Measurements from ENCODE around the gene SOBP.
"Not testable (repeated sequence)": the region's sequence is repeated elsewhere in the genome, so short reads cannot be mapped to it uniquely, and the experiment has no call there.

Gene SOBP

DNA sequence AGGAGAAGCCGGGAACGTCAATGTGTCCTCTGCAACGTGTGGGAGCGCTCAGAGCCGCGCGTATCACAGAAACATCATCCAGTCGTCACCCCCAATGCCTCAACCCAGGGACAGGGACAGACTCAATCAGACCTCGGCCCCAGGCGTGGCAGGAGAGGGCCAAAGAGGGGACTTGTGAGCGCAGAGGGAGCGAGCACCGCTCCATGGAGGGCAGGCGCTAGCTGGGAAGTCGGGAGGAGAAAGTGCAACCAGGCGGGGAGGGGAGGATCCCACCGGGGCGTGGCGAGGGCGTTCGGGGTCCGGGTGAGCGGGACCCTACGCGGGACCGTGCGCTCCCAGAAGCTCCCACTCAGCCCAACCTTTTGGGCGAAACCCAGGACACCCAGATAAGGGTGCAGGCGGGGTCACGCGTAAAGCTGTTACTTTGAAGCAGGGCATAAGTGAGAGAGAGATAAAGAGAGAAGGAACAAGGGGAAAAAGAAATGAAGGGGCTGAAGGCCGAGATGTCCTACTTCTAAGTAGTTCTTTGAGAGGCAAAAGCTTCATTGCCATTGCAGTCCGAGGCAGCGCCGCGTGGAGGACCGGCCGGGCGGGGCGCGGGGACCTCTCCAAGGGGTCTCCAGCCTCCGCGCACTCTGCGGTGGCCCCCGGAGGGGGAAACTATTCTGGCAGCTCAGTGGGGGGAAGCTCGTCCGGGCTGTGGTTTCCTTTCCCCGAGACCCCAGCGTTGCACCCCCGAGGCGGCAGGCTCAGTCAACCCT, 862 bp upstream of the SOBP start:
- DNase-seq = peak; percentile 46 to 49

DNA sequence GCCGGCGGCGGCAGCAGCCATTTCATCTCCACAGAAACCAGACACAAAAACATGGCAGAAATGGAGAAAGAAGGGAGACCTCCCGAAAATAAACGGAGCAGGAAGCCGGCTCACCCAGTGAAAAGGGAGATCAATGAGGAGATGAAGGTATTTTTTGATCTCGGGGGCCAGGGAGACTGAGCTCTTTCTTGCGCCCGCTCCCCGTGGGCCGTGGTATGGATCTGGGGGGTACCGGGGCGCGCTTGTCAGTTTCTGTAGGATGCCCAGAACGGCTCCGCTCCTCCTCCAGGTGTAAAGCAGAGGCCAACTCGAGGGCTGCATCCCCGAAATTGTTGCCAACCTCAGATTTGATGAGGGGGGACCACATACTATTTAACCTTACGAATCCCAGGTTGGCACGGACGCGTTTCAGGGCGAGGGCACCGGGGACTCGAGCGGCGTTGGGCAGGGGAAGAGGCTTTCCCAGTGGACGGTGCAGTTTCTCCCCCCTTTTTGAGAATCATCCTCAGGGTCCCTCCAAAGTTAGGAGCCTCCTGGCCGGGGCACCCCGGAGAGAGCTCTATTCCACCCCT, 735 bp downstream of the SOBP start:
- no peak for DNase-seq

DNA sequence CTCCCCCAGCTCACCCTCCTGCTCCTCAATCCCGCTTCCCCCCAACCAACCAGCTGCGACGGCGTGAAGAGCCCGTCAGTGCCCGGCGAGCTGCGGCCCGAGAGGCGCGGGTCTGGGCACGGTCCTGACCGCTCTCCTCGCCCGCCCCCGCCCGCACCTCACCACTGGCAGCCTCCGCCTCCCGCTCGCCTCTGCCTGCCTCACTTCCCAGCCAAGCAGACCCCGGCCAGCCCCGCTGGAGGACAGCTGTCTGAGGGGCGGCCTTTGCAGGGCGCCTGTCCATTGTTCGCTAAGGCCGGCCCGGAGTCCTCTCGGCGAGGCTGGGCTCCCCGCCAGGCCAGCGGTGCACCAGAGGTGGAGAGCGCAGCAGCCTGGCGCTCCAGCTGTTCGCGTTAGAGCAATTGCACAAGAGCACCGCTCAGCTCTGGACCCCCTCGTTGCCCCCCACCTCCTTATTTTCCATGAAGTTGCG, 1.3 kb downstream of the SOBP start:
- DNase-seq = peak in 1 of 2 experiments; percentile 54

DNA sequence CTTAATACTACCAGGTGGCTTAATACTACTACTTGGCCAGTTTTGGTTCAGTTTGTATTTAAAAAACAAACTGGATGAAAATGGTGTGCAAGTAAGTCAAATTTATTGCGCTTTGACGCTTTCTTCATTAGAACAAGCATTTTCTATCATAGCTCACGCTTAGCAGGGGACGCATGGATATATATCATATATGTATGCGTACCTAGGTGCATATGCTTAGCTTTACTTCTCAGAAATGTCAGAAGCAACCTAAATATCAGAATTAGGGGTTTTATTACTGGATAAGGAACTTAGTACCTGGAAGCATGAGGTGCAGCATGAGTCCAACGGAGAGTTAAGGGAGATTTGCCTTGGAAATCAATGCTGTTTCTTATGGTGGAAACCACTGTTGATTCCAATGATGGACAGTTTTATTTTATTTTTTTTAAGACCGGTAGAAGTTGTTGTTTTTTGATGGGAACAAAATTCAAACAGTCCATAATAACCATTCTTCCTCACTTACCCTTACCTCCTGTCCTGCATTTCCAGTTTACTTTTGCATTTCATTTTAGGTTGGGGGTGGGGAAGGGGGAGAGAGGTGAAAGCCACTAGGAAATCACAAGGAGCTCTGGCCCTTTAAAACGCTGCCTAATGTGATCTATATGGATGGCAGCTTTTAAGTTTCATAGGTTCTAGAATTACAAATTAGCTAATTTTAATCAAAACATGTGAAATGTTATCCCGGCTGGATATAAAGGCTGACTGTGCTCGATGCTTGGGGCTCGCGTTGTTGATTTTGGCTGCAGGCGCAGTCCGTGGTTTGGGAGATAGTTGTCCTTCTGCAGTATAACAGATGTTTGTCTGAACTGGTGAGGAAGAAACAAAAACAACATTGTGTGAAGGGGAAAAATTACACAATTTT, 2.1 kb downstream of the SOBP start:
- no peak for DNase-seq

DNA sequence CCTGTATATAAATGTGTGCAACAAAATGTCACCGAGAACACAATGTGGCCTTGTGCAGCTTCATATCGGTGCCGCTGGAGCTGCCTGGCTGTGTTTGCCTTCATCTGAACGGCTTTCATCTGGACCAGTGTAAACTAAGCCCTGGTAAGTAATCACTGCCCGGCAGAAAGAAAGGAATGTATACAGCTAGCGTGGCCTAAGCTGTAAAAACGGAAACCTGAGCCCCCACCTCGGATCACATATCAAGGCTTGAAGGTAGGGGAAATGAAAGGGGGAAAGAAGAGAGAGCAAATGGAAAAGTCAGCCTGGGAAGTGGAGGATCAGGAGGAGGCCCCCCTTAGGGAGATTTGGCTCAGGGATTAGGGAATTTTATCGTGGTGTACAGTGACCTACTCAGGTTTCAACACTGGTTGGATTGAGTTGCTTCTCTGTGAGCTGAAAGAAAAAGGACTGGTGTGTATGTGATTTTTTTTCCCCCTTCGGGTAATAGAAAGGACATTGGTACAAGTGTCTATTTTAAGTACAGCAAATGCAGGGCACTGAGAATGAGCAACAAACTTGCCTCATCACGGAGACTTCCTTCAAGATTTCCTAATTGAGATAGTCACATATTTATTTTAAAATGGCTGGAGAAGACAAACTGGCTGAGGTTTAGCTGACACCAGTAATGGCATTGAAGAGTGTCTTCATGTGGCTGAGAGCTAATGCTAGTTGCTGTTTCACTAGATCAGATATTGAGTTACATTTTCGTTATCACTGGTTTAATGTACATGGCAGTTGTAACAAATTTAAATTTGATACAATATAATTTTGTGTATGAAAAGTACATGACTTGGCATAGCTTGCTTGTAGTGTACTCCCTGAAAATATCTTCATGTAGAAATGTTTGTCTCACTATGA, 3.5 kb downstream of the SOBP start:
- peak; percentile 74 to 76 for DNase-seq

DNA sequence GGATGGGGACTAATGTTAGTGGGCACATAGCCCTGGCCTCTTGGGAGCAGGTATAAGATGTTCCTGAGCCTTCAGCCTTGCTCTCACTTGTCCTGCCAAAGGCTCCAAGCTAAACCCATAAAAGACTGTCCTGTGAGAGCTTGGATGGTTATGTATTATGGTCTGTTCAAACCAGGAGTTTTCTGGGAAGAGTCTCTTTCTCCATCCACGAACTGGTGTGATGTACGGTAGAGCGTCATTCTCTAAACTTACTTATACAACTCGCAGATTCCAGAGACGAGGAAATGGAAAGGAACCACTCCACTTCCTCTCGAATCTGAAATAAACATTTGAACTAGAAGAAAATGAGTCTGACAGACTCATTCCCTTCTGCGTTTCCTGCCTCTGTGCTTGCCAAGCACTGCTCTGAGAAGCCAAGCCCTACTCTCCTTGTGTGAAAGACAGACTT, 5.3 kb downstream of the SOBP start:
- no peak for DNase-seq

DNA sequence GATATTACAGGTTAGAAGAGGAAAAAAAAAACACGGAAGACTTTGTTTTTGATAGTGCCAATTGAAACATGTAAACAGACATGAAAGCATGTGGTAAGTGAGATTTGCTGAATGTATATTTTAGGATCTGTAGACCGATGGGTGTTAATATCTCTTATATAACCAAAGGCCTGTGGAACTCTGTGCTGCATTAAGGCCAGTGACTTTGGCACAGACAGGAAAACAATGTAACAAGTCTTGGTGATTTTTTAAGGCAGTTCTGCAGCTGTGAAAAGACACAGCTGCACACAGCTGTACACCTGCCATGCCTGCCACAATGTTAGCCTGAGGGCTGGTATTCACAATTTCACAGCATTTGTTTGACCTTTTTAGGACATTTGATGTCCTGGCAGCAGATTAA, 6.1 kb downstream of the SOBP start:
- DNase-seq = no peak

DNA sequence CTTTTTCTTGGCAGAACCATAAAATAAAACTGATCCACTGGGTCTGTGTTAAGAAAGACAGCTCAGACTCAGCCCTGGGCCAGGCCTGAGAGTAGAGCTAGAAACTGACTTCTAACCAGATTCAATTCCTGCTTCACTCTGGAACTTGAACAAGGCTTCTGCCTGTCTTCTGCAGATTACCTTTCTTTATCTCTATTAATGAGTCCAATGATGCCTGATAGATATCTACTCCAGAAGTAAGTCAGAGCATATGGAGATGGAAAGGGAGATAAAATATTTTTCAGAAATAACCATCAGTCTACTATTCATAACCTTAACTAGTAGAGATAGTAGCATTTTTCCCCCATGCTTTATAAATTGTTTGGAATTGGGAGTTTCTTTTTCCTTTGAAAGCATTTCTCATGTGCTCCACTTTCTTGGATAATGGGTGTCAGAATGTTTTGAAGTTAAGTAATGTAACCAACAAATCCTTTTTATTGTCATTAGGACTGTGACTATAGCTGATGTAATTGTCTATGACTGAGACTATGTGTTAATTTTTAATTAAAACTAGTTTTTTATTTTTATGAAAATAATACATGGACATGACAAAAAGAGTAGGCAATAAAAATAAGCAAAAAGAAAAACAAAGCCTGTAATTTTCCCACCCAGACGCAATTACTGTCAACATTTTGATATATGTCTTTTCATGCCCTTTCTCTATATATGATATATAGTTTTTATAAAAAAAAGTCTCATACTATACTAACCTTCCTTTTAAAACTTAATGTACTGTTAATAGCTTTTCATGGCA, 7.2 kb downstream of the SOBP start:
- no peak for DNase-seq

DNA sequence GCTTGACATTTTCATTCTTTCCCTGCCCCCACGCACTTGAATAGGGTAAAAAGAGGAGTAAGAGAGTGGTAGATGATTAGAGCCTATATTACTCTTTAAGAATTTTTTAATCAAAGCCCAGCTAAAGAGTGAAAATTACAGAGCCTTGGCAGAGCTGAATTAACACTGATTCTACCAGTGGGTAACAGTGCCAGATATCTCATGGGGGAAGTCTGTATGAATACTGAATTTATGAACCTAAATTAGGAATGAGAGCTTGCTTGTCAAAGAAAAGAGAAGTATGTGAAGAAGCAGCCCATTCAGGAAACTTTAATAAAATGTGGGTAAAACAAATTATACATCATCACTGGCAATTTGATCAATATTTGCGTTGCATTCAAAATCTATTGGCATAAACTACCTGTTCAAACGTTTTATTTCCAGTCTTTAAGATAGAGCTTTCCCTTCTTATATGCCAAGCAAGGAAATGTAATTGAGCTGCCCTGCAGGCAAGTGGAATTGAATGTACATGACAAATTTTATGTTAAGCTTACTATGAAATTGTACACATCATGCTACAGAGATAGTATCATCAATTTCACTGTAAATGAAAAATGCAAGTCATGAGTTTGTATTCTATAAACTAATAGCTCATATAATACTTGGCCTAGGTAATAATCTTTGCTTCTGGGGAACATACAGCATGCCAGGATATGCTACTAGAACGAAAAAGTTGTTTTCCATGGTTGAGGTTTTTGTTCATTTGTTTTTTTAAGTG, 14.5 kb downstream of the SOBP start:
- no peak for DNase-seq

DNA sequence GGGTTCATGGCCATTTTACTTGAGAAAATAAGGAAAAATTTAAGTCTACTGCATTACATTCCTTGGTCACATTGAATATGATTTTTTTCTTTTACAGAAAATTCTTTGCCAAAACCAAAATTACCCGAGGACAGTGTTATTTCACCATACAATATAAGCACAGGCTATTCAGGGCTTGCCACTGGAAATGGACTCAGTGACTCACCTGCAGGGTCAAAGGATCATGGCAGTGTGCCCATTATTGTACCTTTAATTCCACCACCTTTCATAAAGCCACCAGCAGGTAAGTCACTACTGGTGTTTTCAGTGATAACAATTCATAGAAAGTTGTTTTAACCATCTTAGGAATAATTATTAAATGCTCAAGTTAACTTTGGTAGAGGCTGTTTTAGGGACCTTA, 16.2 kb downstream of the SOBP start:
- no peak for DNase-seq

DNA sequence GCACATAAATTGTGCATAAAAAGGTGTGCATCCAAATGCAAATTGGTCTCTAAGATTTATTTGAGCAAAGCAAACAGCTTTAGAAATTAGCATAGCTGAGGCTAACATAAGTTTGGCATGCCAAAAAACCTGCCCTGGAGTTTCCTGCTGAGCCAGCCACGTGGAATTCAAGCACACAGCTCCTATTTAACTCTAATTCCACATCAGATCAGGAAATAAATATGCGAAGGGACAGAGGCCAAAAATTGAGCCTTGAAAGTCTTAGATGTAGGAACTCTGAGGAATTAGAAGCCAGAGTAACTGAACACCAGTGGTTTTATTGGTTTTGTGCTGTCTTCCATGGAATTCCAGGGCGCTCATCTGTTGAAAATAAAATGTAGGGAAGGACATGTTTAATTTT, 19.6 kb downstream of the SOBP start:
- DNase-seq = no peak

DNA sequence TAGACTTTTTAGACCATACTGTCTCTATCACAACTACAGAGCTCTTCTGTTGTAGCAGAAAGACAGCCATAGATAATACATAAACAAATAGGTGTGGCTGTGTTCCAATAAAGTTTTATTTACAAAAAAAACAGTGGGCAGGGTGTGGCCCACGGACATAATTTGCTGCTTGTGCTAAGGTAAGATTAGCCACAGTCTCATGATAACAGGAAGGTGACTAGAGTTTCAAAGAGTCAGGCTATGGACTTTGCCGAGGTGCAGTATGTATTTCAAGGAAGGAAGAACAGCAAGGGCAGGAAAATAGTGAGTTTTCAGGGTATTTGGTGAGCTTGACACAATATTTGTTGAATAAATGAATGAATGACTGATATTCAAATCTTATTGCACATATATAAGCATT, 20.2 kb downstream of the SOBP start:
- DNase-seq = no peak

DNA sequence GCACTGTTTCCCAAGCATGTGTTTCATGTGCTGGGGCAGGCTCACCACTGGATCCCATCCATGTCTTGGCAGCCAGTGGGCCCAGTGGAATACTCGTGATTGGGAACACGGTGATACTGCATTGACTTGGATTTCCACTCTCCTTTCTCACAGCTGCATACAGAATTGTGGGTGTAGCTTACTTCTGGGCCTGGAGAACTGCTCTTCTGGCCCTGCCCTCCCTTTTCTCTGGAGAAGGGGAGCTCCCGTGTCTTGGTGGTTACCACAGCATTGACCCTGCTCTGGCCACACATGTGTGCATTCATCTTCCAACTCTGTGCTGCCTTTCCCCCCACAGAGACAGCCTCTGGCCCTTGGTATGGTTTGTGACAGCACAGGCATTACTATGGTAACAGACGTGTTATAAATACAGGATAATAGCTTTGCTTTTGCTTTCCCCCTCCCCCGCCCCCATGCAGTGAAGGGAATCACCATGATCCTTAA, 21.6 kb downstream of the SOBP start:
- DNase-seq = no peak

DNA sequence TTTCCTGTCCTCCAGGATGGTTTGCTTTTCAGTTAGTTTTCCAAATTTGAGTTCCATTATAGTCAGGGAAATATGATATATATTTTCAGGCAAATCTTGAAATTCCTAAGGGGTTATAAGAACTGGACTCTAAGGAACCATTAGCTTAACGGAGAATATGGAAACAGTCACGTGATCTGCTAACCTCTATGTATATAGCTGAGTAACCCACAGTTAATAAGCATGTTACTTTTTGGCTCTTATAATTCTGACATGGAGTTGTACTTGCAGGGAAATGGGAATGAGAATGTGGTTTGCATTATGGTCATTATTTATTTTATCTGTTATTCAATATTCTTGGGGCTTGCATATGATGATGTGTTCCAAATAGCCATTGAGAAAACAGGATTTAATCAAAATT, 23.3 kb downstream of the SOBP start:
- DNase-seq = no peak

DNA sequence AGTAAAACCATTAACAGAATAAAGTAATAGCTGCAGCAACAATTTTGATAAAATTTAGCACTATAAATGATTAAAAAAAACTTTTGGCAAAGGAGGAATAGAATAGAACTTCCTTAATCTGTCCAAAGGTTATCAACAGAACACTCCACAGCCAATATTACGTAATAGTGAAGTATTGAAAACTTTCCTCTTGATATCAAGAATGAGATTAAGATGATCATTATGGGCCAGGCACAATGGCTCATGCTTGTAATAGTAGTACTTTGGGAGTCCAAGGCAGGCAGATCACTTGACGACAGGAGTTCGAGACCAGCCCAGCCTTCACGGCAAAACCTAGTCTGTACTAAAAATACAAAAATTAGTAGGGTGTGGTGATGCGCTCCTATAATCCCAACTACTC, 26.0 kb downstream of the SOBP start:
- no peak for DNase-seq

DNA sequence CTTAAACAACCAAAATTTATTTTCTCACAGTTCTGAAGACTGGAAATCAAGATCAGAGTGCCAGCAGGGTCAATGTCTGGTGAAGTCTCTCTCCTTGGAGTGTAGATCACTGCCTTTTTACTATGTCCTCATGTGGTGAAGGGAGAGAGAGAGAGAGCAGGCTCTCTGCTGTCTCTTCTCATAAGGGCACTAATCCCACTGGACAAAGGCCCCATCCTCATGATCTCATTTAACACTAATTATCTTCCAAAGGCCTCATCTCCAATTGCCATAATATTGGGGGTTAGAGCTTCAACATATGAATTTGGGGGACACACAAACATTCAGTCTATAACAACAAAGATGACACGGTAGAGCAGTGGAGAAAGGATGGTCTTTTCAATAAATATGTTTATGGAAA, 27.4 kb downstream of the SOBP start:
- DNase-seq = no peak

DNA sequence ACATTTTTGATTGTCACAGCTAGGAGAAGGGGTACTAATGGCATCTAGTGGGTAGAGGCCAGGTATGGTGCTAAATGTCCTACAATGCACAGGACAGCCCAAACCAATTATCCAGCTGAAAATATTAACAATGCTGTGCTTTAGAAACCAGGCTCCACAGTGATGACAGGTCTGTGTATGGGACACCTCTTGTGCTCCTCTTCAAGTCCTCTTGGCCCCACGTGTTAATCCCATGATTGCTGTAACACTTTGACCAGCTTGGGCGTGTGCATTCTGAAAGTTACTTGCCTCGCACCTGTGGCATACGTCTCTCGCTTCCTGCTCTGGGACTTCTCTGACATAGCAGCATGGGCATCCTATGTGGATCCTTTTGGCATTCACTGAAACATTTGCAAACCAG, 29.3 kb downstream of the SOBP start:
- DNase-seq = not testable (repeated sequence)

DNA sequence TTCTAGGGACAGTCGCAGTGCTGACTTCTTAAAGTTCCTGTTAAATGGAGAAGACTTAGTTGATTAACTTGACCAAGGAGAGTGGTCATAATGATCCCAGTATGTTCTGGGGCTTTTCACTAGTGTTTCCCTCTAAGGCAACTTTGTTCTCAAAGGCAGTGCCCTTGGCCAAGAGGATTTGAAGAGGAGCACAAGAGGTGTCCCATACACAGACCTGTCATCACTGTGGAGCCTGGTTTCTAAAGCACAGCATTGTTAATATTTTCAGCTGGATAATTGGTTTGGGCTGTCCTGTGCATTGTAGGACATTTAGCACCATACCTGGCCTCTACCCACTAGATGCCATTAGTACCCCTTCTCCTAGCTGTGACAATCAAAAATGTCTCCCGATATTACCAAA, 30.8 kb downstream of the SOBP start:
- DNase-seq = not testable (repeated sequence)

DNA sequence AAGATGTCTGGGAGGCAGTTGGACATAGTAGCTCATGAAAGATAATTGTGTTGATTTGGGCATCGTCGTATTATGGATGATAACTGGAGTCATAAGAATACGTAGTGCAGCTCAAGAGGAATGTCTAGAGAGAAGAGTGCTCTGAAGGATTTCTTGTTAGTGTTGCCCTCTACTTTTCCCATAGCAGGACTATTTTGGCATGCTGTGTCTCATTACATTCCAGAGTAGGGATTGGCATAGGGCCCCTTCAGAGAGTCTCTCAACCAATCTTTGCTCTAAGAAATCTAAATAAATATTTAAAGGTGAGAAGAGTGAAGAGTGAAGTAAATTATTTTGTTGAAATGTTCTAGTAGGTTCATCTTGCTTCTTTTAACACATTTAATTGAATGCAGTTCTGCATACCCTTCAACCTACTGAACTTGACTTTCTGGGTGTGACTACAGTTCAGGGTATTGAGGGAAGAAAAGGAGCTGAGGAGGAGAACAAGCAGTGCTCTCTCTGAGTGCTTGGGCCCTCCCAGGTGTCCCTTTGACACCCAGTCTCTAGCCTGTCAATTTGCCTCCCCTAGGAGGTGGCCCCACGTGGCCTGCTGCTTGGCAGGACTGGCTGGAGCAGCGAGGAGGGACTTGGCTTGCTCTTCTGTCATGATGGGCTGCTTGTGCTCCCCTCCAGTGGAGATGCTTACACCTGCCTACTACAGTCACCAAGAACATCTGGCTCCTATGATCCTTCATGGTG, 33.3 kb downstream of the SOBP start:
- DNase-seq = no peak

DNA sequence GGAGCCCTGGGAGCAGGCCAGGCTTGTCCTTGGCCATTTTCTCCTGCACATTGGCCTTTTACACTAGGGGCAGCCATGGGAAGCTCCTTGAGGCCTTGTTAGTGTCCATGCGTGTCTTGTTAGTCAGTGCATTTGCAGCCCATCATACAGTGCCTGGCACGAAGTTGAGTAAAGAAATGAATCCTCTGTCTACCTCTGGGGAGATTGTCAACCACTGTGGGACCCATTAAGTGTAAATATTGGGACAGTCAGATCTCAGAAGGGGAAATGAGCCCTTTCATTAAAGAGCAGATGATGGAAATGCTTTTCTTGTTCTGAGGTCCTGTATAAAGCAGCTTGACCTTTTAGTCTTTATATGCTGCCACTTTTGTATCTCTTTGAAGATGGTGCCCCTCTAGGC, 33.9 kb downstream of the SOBP start:
- no peak for DNase-seq

All from SHP77 (cell line).